CD4-positive, CD25-positive, alpha-beta regulatory T cell (primary cell): ENCODE measurements around the gene NXPE4. TPM values are rescaled to one million over a fixed set of nuclear protein-coding genes. Genes with fewer than 3 reads are reported as not detected.
"Not testable (repeated sequence)": the region's sequence is repeated elsewhere in the genome, so short reads cannot be mapped to it uniquely, and the experiment has no call there.

Experiments
- ATAC-seq, 2 donors: fragments of 150-1000 bp; cut with Tn5 transposase; one replicate each; pipeline ENCODE4 v1.10.0; 2021; ENCODE audit warnings: low read depth in 2 of 2, moderate number of reproducible peaks in 2 of 2, moderate library complexity in 1 of 2
- DNase-seq, 3 donors: peaks; one replicate each; pipeline versions ENCODE4 v3.0.0 to v3.0.0-alpha.2; 2012 to 2022; ENCODE audit warnings: mixed read lengths in 1 of 3
- H3K27ac ChIP-seq: one replicate; pipeline ENCODE4 v1.7.0; 2013; ENCODE audit warnings: mild to moderate bottlenecking, low read length; ENCODE audit not compliant: insufficient read depth, poor library complexity, severe bottlenecking
- H3K27me3 ChIP-seq: one replicate; pipeline ENCODE4 v1.7.0; 2013; ENCODE audit warnings: low read length; ENCODE audit not compliant: control insufficient read depth, insufficient read depth
- H3K36me3 ChIP-seq: one replicate; pipeline ENCODE4 v1.7.0; 2013; ENCODE audit warnings: mild to moderate bottlenecking, low read length, moderate library complexity; ENCODE audit not compliant: control insufficient read depth, insufficient read depth
- H3K4me1 ChIP-seq: 2 replicates; pipeline ENCODE4 v1.7.0; 2013; ENCODE audit warnings: mild to moderate bottlenecking, low read length; ENCODE audit not compliant: insufficient read depth, control insufficient read depth, poor library complexity, severe bottlenecking
- H3K4me3 ChIP-seq: one replicate; pipeline ENCODE4 v1.7.0; 2013; ENCODE audit warnings: low read depth, mild to moderate bottlenecking, low read length, moderate library complexity
- H3K9me3 ChIP-seq, 2 experiments: 1 replicate in 1 of 2; 2 replicates in 1 of 2; pipeline ENCODE4 v1.7.0; 2013; ENCODE audit warnings: low read length in 2 of 2, mild to moderate bottlenecking in 1 of 2, moderate library complexity in 1 of 2; ENCODE audit not compliant: control insufficient read depth in 2 of 2
- H3K27ac Mint-ChIP-seq, 3 donors: one replicate each; pipeline ENCODE4 v1.8.0; 2020 to 2022; ENCODE audit warnings: mild to moderate bottlenecking in 3 of 3, mixed read lengths in 3 of 3, moderate library complexity in 2 of 3
- H3K27me3 Mint-ChIP-seq: one replicate; pipeline ENCODE4 v1.8.0; 2022; ENCODE audit warnings: mild to moderate bottlenecking, mixed read lengths
- H3K36me3 Mint-ChIP-seq: one replicate; pipeline ENCODE4 v1.8.0; 2020; ENCODE audit warnings: mixed read lengths
- H3K4me1 Mint-ChIP-seq, 4 donors: one replicate each; pipeline ENCODE4 v1.8.0; 2020 to 2022; ENCODE audit warnings: mixed read lengths in 4 of 4, mild to moderate bottlenecking in 1 of 4
- H3K4me3 Mint-ChIP-seq, 4 donors: one replicate each; pipeline ENCODE4 v1.8.0; 2020 to 2022; ENCODE audit warnings: mild to moderate bottlenecking in 4 of 4, mixed read lengths in 4 of 4, moderate library complexity in 3 of 4
- H3K9me3 Mint-ChIP-seq, 7 donors: one replicate each; pipeline ENCODE4 v1.8.0; 2020 to 2022; ENCODE audit warnings: mixed read lengths in 7 of 7, mild to moderate bottlenecking in 3 of 7, moderate library complexity in 2 of 7
- polyA plus RNA-seq, 4 donors: library from polyadenylated mRNA; unstranded; fragments of 300-500 nt; fragmentation: Illumina TruSeq; gene quantifications; one replicate each; pipeline ENCODE4 v1.2.3, GENCODE V29; 2021
- total RNA-seq: library from RNA; stranded (reverse); gene quantifications from one replicate; pipeline ENCODE4 v1.2.3, GENCODE V29; 2022

Gene NXPE4
- total and polyA plus RNA-seq, 5 donors from 2014 or later = not detected

GRCh38 chr11:114614127-114614720 lies 18.6 kb upstream of the NXPE4 start:
- H3K27ac Mint-ChIP-seq = no peak overlapping the region
- no peaks in the 10 kb centered on the region for H3K4me1 ChIP-seq
- H3K9me3 Mint-ChIP-seq = peaks cover 0 to 9% (median 2%) of the 10 kb centered on the region in 7 donors
- ATAC-seq = no peak
- no peak for DNase-seq
- no peaks in the 10 kb centered on the region for H3K4me1 Mint-ChIP-seq
- H3K9me3 ChIP-seq = peaks cover 0 to 11% of the 10 kb centered on the region in 2 experiments
- H3K27me3 ChIP-seq = no peaks in the 10 kb centered on the region
- no peak overlapping the region for H3K27ac ChIP-seq
- H3K4me3 Mint-ChIP-seq = no peak overlapping the region
- H3K27me3 Mint-ChIP-seq = no peaks in the 10 kb centered on the region
- no peaks in the 10 kb centered on the region for H3K36me3 Mint-ChIP-seq
- no peak overlapping the region for H3K4me3 ChIP-seq
- no peaks in the 10 kb centered on the region for H3K36me3 ChIP-seq

DNA sequence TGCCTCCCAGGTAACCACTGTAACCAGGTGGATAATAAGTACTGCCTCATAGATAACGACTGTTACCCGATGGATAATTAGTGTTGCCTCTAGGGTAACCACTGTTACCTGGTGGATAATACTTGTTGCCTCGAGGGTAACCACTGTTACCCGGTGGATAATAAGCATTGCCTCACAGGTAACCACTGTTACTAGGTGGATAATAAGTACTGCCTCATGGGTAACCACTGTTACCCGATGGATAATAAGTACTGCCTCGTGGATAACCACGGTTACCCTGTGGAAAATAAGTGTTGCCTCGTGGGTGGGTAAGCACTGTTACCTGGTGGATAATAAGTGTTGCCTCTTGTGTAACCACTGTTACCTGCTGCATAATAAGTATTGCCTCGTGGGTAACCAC lies 17.5 kb upstream of the NXPE4 start:
- H3K27me3 ChIP-seq, H3K36me3 Mint-ChIP-seq, H3K9me3 Mint-ChIP-seq, H3K4me3 ChIP-seq, ATAC-seq, H3K4me3 Mint-ChIP-seq, H3K4me1 Mint-ChIP-seq, H3K27me3 Mint-ChIP-seq, DNase-seq, H3K36me3 ChIP-seq, H3K27ac Mint-ChIP-seq, H3K27ac ChIP-seq, H3K4me1 ChIP-seq: not testable (repeated sequence)
- peaks cover 0 to 11% of the 10 kb centered on the region in 2 experiments for H3K9me3 ChIP-seq

DNA sequence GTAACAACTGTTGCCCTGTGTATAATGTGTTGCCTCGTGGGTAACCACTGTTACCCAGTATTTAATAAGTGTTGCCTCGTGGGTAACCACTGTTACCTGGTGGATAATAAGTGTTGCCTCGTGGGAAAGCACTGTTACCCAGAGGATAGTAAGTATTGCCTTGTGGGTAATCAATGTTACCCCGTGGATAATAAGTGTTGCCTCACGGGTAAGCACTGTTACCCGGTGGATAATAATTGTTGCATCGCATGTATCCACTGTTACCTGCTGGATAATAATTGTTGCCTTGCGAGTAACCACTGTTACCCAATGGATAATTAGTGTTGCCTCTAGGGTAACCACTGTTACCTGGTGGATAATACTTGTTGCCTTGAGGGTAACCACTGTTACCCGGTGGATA lies 17.1 kb upstream of the NXPE4 start:
- Histone ChIP-seq H3K4me1 (no peaks in the 10 kb centered on the region), H3K27ac (no peak overlapping the region), H3K36me3 (no peaks in the 10 kb centered on the region), H3K27me3 (no peaks in the 10 kb centered on the region), H3K4me3 (no peak overlapping the region), H3K9me3 (peaks cover 0 to 11% of the 10 kb centered on the region in 2 experiments)
- H3K27ac Mint-ChIP-seq = no peak overlapping the region
- ATAC-seq = no peak
- H3K36me3 Mint-ChIP-seq = no peaks in the 10 kb centered on the region
- no peak for DNase-seq
- no peak overlapping the region for H3K4me3 Mint-ChIP-seq
- H3K27me3 Mint-ChIP-seq = no peaks in the 10 kb centered on the region
- H3K4me1 Mint-ChIP-seq = no peaks in the 10 kb centered on the region
- H3K9me3 Mint-ChIP-seq = peaks cover 0 to 9% (median 2%) of the 10 kb centered on the region in 7 donors

DNA sequence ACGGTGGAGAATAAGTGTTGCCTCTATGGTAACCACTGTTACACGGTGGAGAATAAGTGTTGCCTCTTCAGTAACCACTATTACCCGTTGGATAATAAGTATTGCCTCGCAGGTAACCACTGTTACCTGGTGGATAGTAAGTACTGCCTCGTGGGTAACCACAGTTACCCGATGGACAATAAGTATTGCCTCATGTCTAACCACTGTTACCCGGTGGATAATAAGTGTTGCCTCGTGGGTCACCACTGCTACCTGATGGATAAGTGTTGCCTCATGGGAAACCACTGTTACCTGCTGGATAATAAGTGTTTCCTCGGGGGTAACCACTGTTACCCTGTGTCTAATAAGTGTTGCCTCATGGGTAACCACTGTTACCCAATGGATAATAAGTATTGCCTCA lies 16.6 kb upstream of the NXPE4 start:
- H3K4me3 ChIP-seq, H3K36me3 ChIP-seq, ATAC-seq, H3K9me3 Mint-ChIP-seq, H3K27me3 Mint-ChIP-seq, H3K4me1 Mint-ChIP-seq, H3K4me3 Mint-ChIP-seq, H3K27ac ChIP-seq, H3K27ac Mint-ChIP-seq, H3K36me3 Mint-ChIP-seq, DNase-seq, H3K27me3 ChIP-seq, H3K4me1 ChIP-seq: not testable (repeated sequence)
- peaks cover 0 to 11% of the 10 kb centered on the region in 2 experiments for H3K9me3 ChIP-seq

GRCh38 chr11:114610984-114611944 lies 15.7 kb upstream of the NXPE4 start:
- no peak overlapping the region for H3K4me3 ChIP-seq
- no peaks in the 10 kb centered on the region for H3K36me3 Mint-ChIP-seq
- peaks cover 0 to 9% (median 2%) of the 10 kb centered on the region in 7 donors for H3K9me3 Mint-ChIP-seq
- peaks cover 0 to 6% of the 10 kb centered on the region in 2 experiments for H3K9me3 ChIP-seq
- no peak for DNase-seq
- no peak overlapping the region for H3K27ac Mint-ChIP-seq
- H3K36me3 ChIP-seq = no peaks in the 10 kb centered on the region
- ATAC-seq = no peak
- no peaks in the 10 kb centered on the region for H3K4me1 Mint-ChIP-seq
- H3K27me3 Mint-ChIP-seq = no peaks in the 10 kb centered on the region
- H3K4me3 Mint-ChIP-seq = no peak overlapping the region
- H3K4me1 ChIP-seq = no peaks in the 10 kb centered on the region
- H3K27ac ChIP-seq = no peak overlapping the region
- no peaks in the 10 kb centered on the region for H3K27me3 ChIP-seq

DNA sequence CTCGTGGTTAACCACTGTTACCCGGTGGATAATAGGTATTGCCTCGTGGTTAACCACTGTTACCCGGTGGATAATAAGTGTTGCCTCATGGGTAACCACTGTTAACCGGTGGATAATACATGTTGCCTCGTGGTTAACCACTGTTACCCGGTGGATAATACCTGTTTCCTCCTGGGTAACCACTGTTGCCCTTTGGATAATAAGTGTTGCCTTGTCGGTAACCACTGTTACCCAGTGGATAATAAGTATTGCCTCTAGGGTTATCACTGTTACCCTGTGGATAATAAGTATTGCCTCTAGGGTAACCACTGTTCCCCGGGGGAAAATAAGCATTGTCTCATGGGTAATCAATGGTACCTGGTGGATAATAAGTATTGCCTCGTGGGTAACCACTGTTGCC lies 15.0 kb upstream of the NXPE4 start:
- peaks cover 0 to 6% of the 10 kb centered on the region in 2 experiments for H3K9me3 ChIP-seq

DNA sequence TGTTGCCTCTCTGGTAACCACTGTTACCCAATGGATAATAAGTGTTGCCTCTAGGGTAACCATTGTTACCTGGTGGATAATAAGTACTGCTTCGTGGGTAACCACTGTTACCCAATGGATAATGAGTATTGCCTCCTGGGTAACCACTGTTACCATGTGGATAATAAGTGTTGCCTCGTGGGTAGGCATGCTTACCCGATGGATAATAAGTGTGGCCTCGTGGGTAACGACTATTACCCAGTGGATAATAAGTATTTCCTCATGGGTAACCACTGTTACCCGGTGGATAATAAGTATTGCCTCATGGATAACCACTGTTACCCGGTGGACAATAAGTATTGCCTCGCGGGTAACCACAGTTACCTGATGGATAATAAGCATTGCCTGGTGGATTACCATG lies 13.8 kb upstream of the NXPE4 start:
- Mint-ChIP-seq H3K36me3 (no peaks in the 10 kb centered on the region), H3K4me1 (no peaks in the 10 kb centered on the region), H3K9me3 (peaks cover 0 to 9% (median 3%) of the 10 kb centered on the region in 7 donors), H3K27me3 (no peaks in the 10 kb centered on the region), H3K27ac (no peak overlapping the region), H3K4me3 (no peak overlapping the region)
- Histone ChIP-seq H3K27ac (no peak overlapping the region), H3K4me3 (no peak overlapping the region), H3K4me1 (no peaks in the 10 kb centered on the region), H3K27me3 (no peaks in the 10 kb centered on the region), H3K36me3 (no peaks in the 10 kb centered on the region), H3K9me3 (peaks cover 0 to 6% of the 10 kb centered on the region in 2 experiments)
- ATAC-seq = no peak
- DNase-seq = no peak

More for the DNA sequence above, 15.0 kb upstream of the NXPE4 start:
- Mint-ChIP-seq H3K36me3 (no peaks in the 10 kb centered on the region), H3K27ac (no peak overlapping the region), H3K27me3 (no peaks in the 10 kb centered on the region), H3K9me3 (peaks cover 0 to 9% (median 3%) of the 10 kb centered on the region in 7 donors), H3K4me1 (no peaks in the 10 kb centered on the region), H3K4me3 (no peak overlapping the region)
- DNase-seq = no peak
- Histone ChIP-seq H3K4me1 (no peaks in the 10 kb centered on the region), H3K27ac (no peak overlapping the region), H3K27me3 (no peaks in the 10 kb centered on the region), H3K4me3 (no peak overlapping the region), H3K36me3 (no peaks in the 10 kb centered on the region)
- ATAC-seq = no peak
